Measurements from ENCODE around the gene PANX1.
A peak's percentile ranks its signal among the peaks of the same experiment; 100 is the strongest.

Gene PANX1

DNA sequence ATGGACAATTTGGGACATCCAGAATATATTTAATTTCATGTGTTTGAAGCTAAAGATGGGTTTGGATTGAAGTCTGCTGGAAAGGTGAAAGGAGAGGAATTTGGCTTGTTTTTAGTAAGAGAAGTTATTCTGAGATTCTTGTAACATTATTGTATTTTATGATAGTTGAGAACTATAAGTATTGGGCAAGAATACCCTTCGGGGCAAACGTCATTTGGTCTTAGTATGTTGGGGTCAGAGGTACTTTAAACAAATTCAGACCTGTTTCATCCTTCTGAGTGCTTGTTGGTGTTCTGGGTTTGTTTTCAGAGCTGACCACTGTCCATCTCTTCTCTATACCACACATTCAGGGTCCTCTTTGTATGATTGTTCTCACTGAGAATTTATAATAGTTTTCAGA is 19.5 kb downstream of the PANX1 start:
- no peak for DNase-seq (ENCODE audit: low read depth)
- TF ChIP-seq CTCF (IDR thresholded peaks at IDR 0.05; ENCODE audit: low read length, missing control alignments), result no peak
- H3K4me3 ChIP-seq (replicated peaks; ENCODE audit: low read depth, low read length), result no peak overlapping the region

GRCh38 chr11:94149431-94150017 is 20.9 kb downstream of the PANX1 start:
- no peak for TF ChIP-seq CTCF (IDR thresholded peaks at IDR 0.05; ENCODE audit: low read length, missing control alignments)
- peak; percentile 88 for DNase-seq (ENCODE audit: low read depth)
- no peak overlapping the region for H3K4me3 ChIP-seq (replicated peaks; ENCODE audit: low read depth, low read length)

GRCh38 chr11:94150056-94150455 is 21.4 kb downstream of the PANX1 start:
- TF ChIP-seq CTCF (IDR thresholded peaks at IDR 0.05; ENCODE audit: low read length, missing control alignments), result no peak
- no peak for DNase-seq (ENCODE audit: low read depth)
- H3K4me3 ChIP-seq (replicated peaks; ENCODE audit: low read depth, low read length), result no peak overlapping the region

GRCh38 chr11:94150704-94151685 is 22.4 kb downstream of the PANX1 start:
- no peak for TF ChIP-seq CTCF (IDR thresholded peaks at IDR 0.05; ENCODE audit: low read length, missing control alignments)
- peak; percentile 23 for DNase-seq (ENCODE audit: low read depth)

GRCh38 chr11:94151903-94152677 is 23.4 kb downstream of the PANX1 start:
- H3K4me3 ChIP-seq (replicated peaks; ENCODE audit: low read depth, low read length), result no peak overlapping the region
- DNase-seq (ENCODE audit: low read depth), result peak; percentile 69
- TF ChIP-seq CTCF (IDR thresholded peaks at IDR 0.05; ENCODE audit: low read length, missing control alignments), result no peak

More at GRCh38 chr11:94150704-94151685, 22.4 kb downstream of the PANX1 start:
- H3K4me3 ChIP-seq (replicated peaks; ENCODE audit: low read depth, low read length), result no peak overlapping the region

DNA sequence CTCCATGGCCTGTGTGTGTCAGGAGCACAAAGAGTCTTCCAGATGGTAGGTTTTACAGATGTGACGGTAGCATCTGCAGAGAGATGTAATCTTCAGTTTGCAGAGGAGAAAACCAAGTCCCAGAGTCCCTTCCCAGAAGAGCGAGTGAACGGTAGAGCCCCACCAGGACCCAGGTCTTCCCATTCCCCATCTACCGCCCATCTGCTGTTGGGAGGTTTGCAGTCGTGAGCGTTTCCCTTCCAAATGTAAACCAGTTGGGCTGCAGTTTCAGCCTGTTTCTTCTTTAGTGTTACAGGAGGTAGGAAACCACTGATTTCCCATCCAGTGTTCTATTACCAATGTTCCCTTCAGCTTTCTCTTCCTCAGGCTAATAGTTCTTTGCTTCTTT is 24.0 kb downstream of the PANX1 start:
- H3K4me3 ChIP-seq (replicated peaks; ENCODE audit: low read depth, low read length), result no peak overlapping the region
- no peak for TF ChIP-seq CTCF (IDR thresholded peaks at IDR 0.05; ENCODE audit: low read length, missing control alignments)
- DNase-seq (ENCODE audit: low read depth), result no peak
